ENCODE data around the gene ROS1.

DNA sequence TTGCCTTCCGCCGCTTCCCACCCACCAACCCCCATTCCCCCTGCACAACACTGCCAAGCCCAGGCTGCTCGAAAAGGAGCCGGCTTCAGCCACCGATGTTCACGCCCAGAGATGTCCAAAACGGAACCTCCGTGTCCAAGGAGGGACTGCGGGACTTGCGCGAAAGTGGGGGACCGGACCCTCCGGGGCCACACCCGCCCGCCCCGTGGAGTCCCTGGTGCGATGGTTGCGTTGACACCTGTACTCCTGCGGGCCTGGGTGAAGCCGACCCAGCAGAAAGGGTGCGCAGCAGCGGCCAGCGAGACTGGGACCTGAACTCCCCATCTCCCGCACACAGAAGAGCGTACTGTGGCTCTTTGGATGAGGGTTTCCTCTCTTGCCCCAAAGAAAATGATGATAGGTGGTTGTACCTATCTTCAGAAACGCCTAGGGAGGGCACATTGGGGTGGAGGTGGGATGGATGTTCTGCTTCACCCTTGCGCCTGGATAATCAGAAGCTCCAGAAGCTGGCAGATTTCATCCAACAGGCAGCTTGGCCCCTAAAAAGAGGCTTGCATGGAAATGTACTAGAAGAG is 162.3 kb downstream of the ROS1 start:
- TF ChIP-seq, protein P1, sequence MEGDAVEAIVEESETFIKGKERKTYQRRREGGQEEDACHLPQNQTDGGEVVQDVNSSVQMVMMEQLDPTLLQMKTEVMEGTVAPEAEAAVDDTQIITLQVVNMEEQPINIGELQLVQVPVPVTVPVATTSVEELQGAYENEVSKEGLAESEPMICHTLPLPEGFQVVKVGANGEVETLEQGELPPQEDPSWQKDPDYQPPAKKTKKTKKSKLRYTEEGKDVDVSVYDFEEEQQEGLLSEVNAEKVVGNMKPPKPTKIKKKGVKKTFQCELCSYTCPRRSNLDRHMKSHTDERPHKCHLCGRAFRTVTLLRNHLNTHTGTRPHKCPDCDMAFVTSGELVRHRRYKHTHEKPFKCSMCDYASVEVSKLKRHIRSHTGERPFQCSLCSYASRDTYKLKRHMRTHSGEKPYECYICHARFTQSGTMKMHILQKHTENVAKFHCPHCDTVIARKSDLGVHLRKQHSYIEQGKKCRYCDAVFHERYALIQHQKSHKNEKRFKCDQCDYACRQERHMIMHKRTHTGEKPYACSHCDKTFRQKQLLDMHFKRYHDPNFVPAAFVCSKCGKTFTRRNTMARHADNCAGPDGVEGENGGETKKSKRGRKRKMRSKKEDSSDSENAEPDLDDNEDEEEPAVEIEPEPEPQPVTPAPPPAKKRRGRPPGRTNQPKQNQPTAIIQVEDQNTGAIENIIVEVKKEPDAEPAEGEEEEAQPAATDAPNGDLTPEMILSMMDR (IDR thresholded peaks at IDR 0.05): no peak
- no peak for TF ChIP-seq POLR2AphosphoS5 (IDR thresholded peaks at IDR 0.05)
- no peak for TF ChIP-seq EP300 (IDR thresholded peaks at IDR 0.05)
- TF ChIP-seq POLR2A (IDR thresholded peaks at IDR 0.05; ENCODE audit: low read depth): no peak
